HepG2 (cell line): ENCODE data around the gene EHBP1. TPM values are rescaled to one million over a fixed set of nuclear protein-coding genes. Genes with fewer than 3 reads are reported as not detected.

Experiments
- CEBPG ChIP-seq: IDR thresholded peaks from 2 replicates; pipeline ENCODE4 v1.6.1; 2016
- DDIT3 ChIP-seq: sonication (generic); formaldehyde crosslinking; IDR thresholded peaks from 2 replicates; pipeline ENCODE4 v1.4.0; 2020; ENCODE audit warnings: mild to moderate bottlenecking, missing genetic modification reagents
- EEA1 ChIP-seq: sonication (generic); formaldehyde crosslinking; IDR thresholded peaks from 2 replicates; pipeline ENCODE4 v1.5.1; 2020; ENCODE audit warnings: mild to moderate bottlenecking, missing genetic modification reagents, borderline replicate concordance
- ETV6 ChIP-seq: sonication (generic); formaldehyde crosslinking; conservative IDR thresholded peaks from 2 replicates; pipeline ENCODE4 v1.4.0; 2020; ENCODE audit warnings: missing genetic modification reagents
- FOXA3 ChIP-seq: IDR thresholded peaks from 2 replicates; pipeline ENCODE4 v1.6.1; 2016; ENCODE audit warnings: missing genetic modification reagents, missing compliant biosample characterization
- FOXO1 ChIP-seq: sonication (generic); formaldehyde crosslinking; IDR thresholded peaks from 2 replicates; pipeline ENCODE4 v1.4.0; 2020; ENCODE audit warnings: missing genetic modification reagents
- HNRNPL ChIP-seq: fragments of 200-400 bp; formaldehyde crosslinking; IDR thresholded peaks from 2 replicates; pipeline ENCODE4 v1.6.1; 2017; ENCODE audit warnings: mild to moderate bottlenecking, low read depth, low read length
- ISL2 ChIP-seq: sonication (generic); formaldehyde crosslinking; IDR thresholded peaks from 2 replicates; pipeline ENCODE4 v1.5.0; 2020; ENCODE audit warnings: missing genetic modification reagents
- MIER2 ChIP-seq: IDR thresholded peaks from 2 replicates; pipeline ENCODE4 v1.6.1; 2016; ENCODE audit warnings: missing biosample characterization, missing genetic modification reagents
- MYPOP ChIP-seq: sonication (generic); formaldehyde crosslinking; IDR thresholded peaks from 2 replicates; pipeline ENCODE4 v1.8.1; 2023; ENCODE audit warnings: mild to moderate bottlenecking, moderate library complexity, missing genetic modification reagents
- NFKB2 ChIP-seq: sonication (generic); formaldehyde crosslinking; IDR thresholded peaks from 2 replicates; pipeline ENCODE4 v1.4.0; 2020; ENCODE audit warnings: missing genetic modification reagents, borderline replicate concordance
- NFKBIZ ChIP-seq: IDR thresholded peaks from 2 replicates; pipeline ENCODE4 v1.6.1; 2018; ENCODE audit warnings: missing genetic modification reagents, missing compliant biosample characterization
- NR2F2 ChIP-seq: IDR thresholded peaks from 2 replicates; pipeline ENCODE4 v1.6.1; 2012; ENCODE audit warnings: low read depth, inconsistent platforms, borderline replicate concordance
- POLR2A ChIP-seq, 2 experiments: IDR thresholded peaks; 2 replicates each; pipeline ENCODE4 v1.6.1; 2011; ENCODE audit warnings: low read depth in 2 of 2, low read length in 2 of 2, mild to moderate bottlenecking in 1 of 2, moderate library complexity in 1 of 2; ENCODE audit not compliant: insufficient read depth in 1 of 2
- PRDM10 ChIP-seq: sonication (generic); formaldehyde crosslinking; IDR thresholded peaks from 2 replicates; pipeline ENCODE4 v1.4.0; 2020; ENCODE audit warnings: low read depth, missing genetic modification reagents
- PRDM4 ChIP-seq: sonication (generic); formaldehyde crosslinking; IDR thresholded peaks from 2 replicates; pipeline ENCODE4 v1.9.0; 2021; ENCODE audit warnings: missing genetic modification reagents, borderline replicate concordance
- SETDB1 ChIP-seq: sonication (generic); formaldehyde crosslinking; IDR thresholded peaks from 2 replicates; pipeline ENCODE4 v1.5.1; 2020; ENCODE audit warnings: missing genetic modification reagents, mild to moderate bottlenecking, borderline replicate concordance
- ZBTB38 ChIP-seq: sonication (generic); formaldehyde crosslinking; IDR thresholded peaks from 2 replicates; pipeline ENCODE4 v1.5.1; 2020; ENCODE audit warnings: mild to moderate bottlenecking, missing genetic modification reagents
- polyA plus RNA-seq, 8 experiments: library from polyadenylated mRNA; depleted of rRNA in 3 of 8; stranded (reverse) in 7 of 8; unstranded in 1 of 8; fragments of >200 nt; fragmentation: Illumina TruSeq in 4 of 8; extraction: Trizol in 4 of 8; gene quantifications; 2 replicates each; pipeline versions ENCODE4 v1.2.1 to v1.2.3, GENCODE V29; 2011 to 2016; ENCODE audit warnings: low read depth in 4 of 8, missing spikeins in 1 of 8, mixed read lengths in 1 of 8; ENCODE audit not compliant: insufficient read depth in 1 of 8
- total RNA-seq, 5 experiments: library from RNA; depleted of rRNA; stranded (reverse); fragments of >200 nt; fragmentation: Illumina TruSeq; extraction: Trizol; gene quantifications; 2 replicates each; pipeline ENCODE4 v1.2.3, GENCODE V29; 2016; ENCODE audit warnings: low read depth in 1 of 5
- TF ChIP-seq, protein P1 (sequence below): sonication (generic); formaldehyde crosslinking; IDR thresholded peaks from 2 replicates; pipeline ENCODE4 v1.5.0; 2020; ENCODE audit warnings: missing genetic modification reagents
- TF ChIP-seq, protein P2 (sequence below): sonication (generic); formaldehyde crosslinking; IDR thresholded peaks from 2 replicates; pipeline ENCODE4 v1.5.0; 2020; ENCODE audit warnings: missing genetic modification reagents

Gene EHBP1
- total and polyA plus RNA-seq, 2 of the 13 experiments (the other 11 are each of a cell fraction or from before 2014, with no cell fraction given), result 93.5 to 146 TPM

GRCh38 chr2:62705859-62706720, 577 bp downstream of the EHBP1 start (continued):
- TF ChIP-seq, protein P1, sequence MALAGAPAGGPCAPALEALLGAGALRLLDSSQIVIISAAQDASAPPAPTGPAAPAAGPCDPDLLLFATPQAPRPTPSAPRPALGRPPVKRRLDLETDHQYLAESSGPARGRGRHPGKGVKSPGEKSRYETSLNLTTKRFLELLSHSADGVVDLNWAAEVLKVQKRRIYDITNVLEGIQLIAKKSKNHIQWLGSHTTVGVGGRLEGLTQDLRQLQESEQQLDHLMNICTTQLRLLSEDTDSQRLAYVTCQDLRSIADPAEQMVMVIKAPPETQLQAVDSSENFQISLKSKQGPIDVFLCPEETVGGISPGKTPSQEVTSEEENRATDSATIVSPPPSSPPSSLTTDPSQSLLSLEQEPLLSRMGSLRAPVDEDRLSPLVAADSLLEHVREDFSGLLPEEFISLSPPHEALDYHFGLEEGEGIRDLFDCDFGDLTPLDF (CRISPR knock-in tag), result no peak
- TF ChIP-seq ZBTB38 (CRISPR knock-in tag) (0 out of 2 replicates have a peak, but pooled peaks have one; percentile 73), ETV6 (CRISPR knock-in tag) (0 out of 2 replicates have a peak, but pooled peaks have one; percentile 40), EEA1 (CRISPR knock-in tag) (peak; percentile 67), FOXO1 (CRISPR knock-in tag) (peak; percentile 54; the same call in 1 of the 2 replicates), NR2F2 (0 out of 2 replicates have a peak, but pooled peaks have one; percentile 7), NFKBIZ (CRISPR knock-in tag) (0 out of 2 replicates have a peak, but pooled peaks have one; percentile 13), DDIT3 (CRISPR knock-in tag) (no peak), PRDM10 (CRISPR knock-in tag) (0 out of 2 replicates have a peak, but pooled peaks have one; percentile 46), SETDB1 (CRISPR knock-in tag) (no peak), PRDM4 (CRISPR knock-in tag) (no peak), POLR2A (IDR thresholded peaks at IDR 0.05; ENCODE audit: insufficient read depth in 1 of 2, low read depth in 2 of 2, low read length in 2 of 2) (peak; percentile 63 to 69; a peak in 3 of 4 replicates), MIER2 (CRISPR knock-in tag) (peak; percentile 26; the same call in 1 of the 2 replicates), MYPOP (CRISPR knock-in tag) (peak; percentile 67; the same call in 1 of the 2 replicates), HNRNPL (peak; percentile 65; the same call in 1 of the 2 replicates), FOXA3 (peak; percentile 51), CEBPG (CRISPR knock-in tag) (peak; percentile 75), NFKB2 (CRISPR knock-in tag) (no peak), ISL2 (CRISPR knock-in tag) (peak; percentile 60; the same call in 1 of the 2 replicates)
- TF ChIP-seq, protein P2, sequence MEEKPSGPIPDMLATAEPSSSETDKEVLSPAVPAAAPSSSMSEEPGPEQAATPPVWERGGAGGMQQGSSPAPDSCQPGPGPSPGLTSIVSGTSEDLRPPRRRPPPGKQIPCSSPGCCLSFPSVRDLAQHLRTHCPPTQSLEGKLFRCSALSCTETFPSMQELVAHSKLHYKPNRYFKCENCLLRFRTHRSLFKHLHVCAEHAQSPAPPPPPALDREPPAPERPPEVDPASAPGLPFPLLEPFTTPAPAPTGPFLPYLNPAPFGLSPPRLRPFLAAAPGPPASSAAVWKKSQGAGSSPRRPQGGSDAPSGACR (CRISPR knock-in tag), result no peak
